GM23338 (cell line): ENCODE measurements around the gene OR8K3. TPM values are rescaled to one million over a fixed set of nuclear protein-coding genes. Genes with fewer than 3 reads are reported as not detected.

Source experiments
- ATAC-seq: fragments of 200-7000 bp; cut with Tn5 transposase; 3 replicates; pipeline ENCODE4 v1.9.1; 2020
- DNase-seq: peaks from one replicate; pipeline ENCODE4 v3.0.0-alpha.2; 2015; ENCODE audit warnings: low spot score
- H2AFZ ChIP-seq: fragments of 200-600 bp; sonication (generic); 2 replicates; pipeline ENCODE4 v1.8.0; 2016; ENCODE audit warnings: antibody characterized with exemption, mild to moderate bottlenecking, moderate library complexity
- H3F3A ChIP-seq: fragments of 200-600 bp; sonication (generic); replicated peaks from 2 replicates; pipeline ENCODE4 v1.8.0; 2017; ENCODE audit warnings: antibody characterized with exemption, mixed run types, low read depth
- H3K27ac ChIP-seq: fragments of 200-600 bp; sonication (generic); 2 replicates; pipeline ENCODE4 v1.6.1; 2016; ENCODE audit warnings: low read depth
- H3K27me3 ChIP-seq: fragments of 200-600 bp; sonication (generic); 2 replicates; pipeline ENCODE4 v1.8.0; 2016; ENCODE audit warnings: mild to moderate bottlenecking, mixed run types, moderate library complexity; ENCODE audit not compliant: insufficient read depth
- H3K36me3 ChIP-seq: fragments of 200-600 bp; sonication (generic); 2 replicates; pipeline ENCODE4 v1.8.0; 2016; ENCODE audit warnings: mild to moderate bottlenecking; ENCODE audit not compliant: insufficient read depth
- H3K4me1 ChIP-seq: fragments of 200-600 bp; sonication (generic); 2 replicates; pipeline ENCODE4 v1.8.0; 2016; ENCODE audit warnings: mild to moderate bottlenecking, moderate library complexity; ENCODE audit not compliant: insufficient read depth
- H3K4me2 ChIP-seq: fragments of 200-600 bp; sonication (generic); 2 replicates; pipeline ENCODE4 v1.7.1; 2017; ENCODE audit warnings: mixed run types
- H3K4me3 ChIP-seq: fragments of 200-600 bp; sonication (generic); 2 replicates; pipeline ENCODE4 v1.6.1; 2016; ENCODE audit warnings: mixed run types
- H3K79me2 ChIP-seq: fragments of 200-600 bp; sonication (generic); replicated peaks from 2 replicates; pipeline ENCODE4 v1.8.0; 2017; ENCODE audit warnings: mild to moderate bottlenecking; ENCODE audit not compliant: insufficient read depth
- H3K9me2 ChIP-seq: fragments of 200-600 bp; sonication (generic); 2 replicates; pipeline ENCODE4 v1.8.0; 2017; ENCODE audit not compliant: insufficient read depth
- H4K20me1 ChIP-seq: fragments of 200-600 bp; sonication (generic); replicated peaks from 2 replicates; pipeline ENCODE4 v1.8.0; 2017; ENCODE audit warnings: mild to moderate bottlenecking; ENCODE audit not compliant: insufficient read depth
- H3K27ac Mint-ChIP-seq: 2 replicates; pipeline ENCODE4 v1.8.0; 2020; ENCODE audit warnings: inconsistent platforms, mild to moderate bottlenecking, moderate library complexity, mixed read lengths
- H3K27me3 Mint-ChIP-seq: 3 replicates; pipeline ENCODE4 v1.8.0; 2022; ENCODE audit warnings: low read depth, mild to moderate bottlenecking, moderate library complexity, mixed read lengths, inconsistent platforms; ENCODE audit not compliant: insufficient read depth, poor library complexity
- H3K36me3 Mint-ChIP-seq: 3 replicates; pipeline ENCODE4 v1.8.0; 2021; ENCODE audit warnings: low read depth, mild to moderate bottlenecking, inconsistent platforms, moderate library complexity, mixed read lengths
- H3K4me1 Mint-ChIP-seq: 3 replicates; pipeline ENCODE4 v1.8.0; 2020; ENCODE audit warnings: mild to moderate bottlenecking, inconsistent platforms, mixed read lengths
- H3K4me3 Mint-ChIP-seq: 3 replicates; pipeline ENCODE4 v1.8.0; 2021; ENCODE audit warnings: moderate library complexity, mild to moderate bottlenecking, inconsistent platforms, mixed read lengths
- H3K9me3 Mint-ChIP-seq: 3 replicates; pipeline ENCODE4 v1.8.0; 2020; ENCODE audit warnings: moderate library complexity, mild to moderate bottlenecking, inconsistent platforms, mixed read lengths
- CREB1 ChIP-seq: fragments of 250-450 bp; sonication (Bioruptor Pico); IDR thresholded peaks from 2 replicates; pipeline ENCODE4 v1.5.0; 2020; ENCODE audit warnings: low read depth, mild to moderate bottlenecking, moderate library complexity
- EZH2 ChIP-seq: fragments of 200-600 bp; sonication (generic); IDR thresholded peaks from one replicate; pipeline ENCODE4 v1.8.0; 2017; ENCODE audit warnings: antibody characterized with exemption, mild to moderate bottlenecking, low read depth; ENCODE audit not compliant: unreplicated experiment
- EZH2phosphoT487 ChIP-seq: fragments of 200-600 bp; sonication (generic); IDR thresholded peaks from one replicate; pipeline ENCODE4 v1.8.1; 2018; ENCODE audit warnings: antibody characterized with exemption; ENCODE audit not compliant: unreplicated experiment
- JUNB ChIP-seq: IDR thresholded peaks from one replicate; pipeline ENCODE4 v1.6.1; 2016; ENCODE audit warnings: antibody characterized with exemption; ENCODE audit not compliant: unreplicated experiment
- ZNF331 ChIP-seq: fragments of 250-450 bp; sonication (Bioruptor Pico); IDR thresholded peaks from 2 replicates; pipeline ENCODE4 v1.5.0; 2020; ENCODE audit warnings: low read depth, mild to moderate bottlenecking, moderate library complexity
- ZNF462 ChIP-seq: fragments of 250-450 bp; sonication (Bioruptor Pico); IDR thresholded peaks from 2 replicates; pipeline ENCODE4 v1.5.0; 2020; ENCODE audit warnings: mild to moderate bottlenecking, moderate library complexity
- polyA plus RNA-seq: library from polyadenylated mRNA; unstranded; fragments of >200 nt; fragmentation: Nextera tagmentation; extraction: Ambion mirVana; gene quantifications from 2 replicates; pipeline ENCODE4 v1.2.1, GENCODE V29; 2016
- total RNA-seq: library from RNA; depleted of rRNA; stranded (reverse); fragments of >200 nt; shearing (Covaris generic); gene quantifications from 2 replicates; pipeline ENCODE4 v1.2.3, GENCODE V29; 2014
- TF ChIP-seq, protein P1 (sequence below), 2 experiments: fragments of 200-600 bp in 1 of 2; sonication (generic) in 1 of 2; conservative IDR thresholded peaks; 2 replicates each; pipeline versions ENCODE4 v1.5.1 to v1.6.1; 2016 to 2017; ENCODE audit warnings: antibody characterized with exemption in 2 of 2, low read depth in 2 of 2, mild to moderate bottlenecking in 2 of 2, moderate library complexity in 1 of 2

Gene OR8K3
- total and polyA plus RNA-seq, 2 experiments from 2014 or later, result not detected

GRCh38 chr11:56340289-56340688 is 25.3 kb downstream of the OR8K3 start:
- no peaks in the 10 kb centered on the region for H3K27me3 Mint-ChIP-seq
- Histone ChIP-seq H3K27me3 (no peaks in the 10 kb centered on the region), H3K4me1 (0 out of 2 replicates have a peak, but pooled peaks cover 8% of the 10 kb centered on the region), H3F3A (no peaks in the 10 kb centered on the region), H3K4me3 (no peak overlapping the region), H4K20me1 (no peaks in the 10 kb centered on the region), H2AFZ (no peak overlapping the region), H3K79me2 (no peaks in the 10 kb centered on the region), H3K9me2 (peaks cover 13% of the 10 kb centered on the region; the same call in 1 of the 2 replicates), H3K36me3 (no peaks in the 10 kb centered on the region), H3K4me2 (no peak overlapping the region), H3K27ac (no peak overlapping the region)
- TF ChIP-seq EZH2 (no peak), JUNB (no peak), ZNF331 (CRISPR knock-in tag) (no peak), CREB1 (CRISPR knock-in tag) (no peak), EZH2phosphoT487 (no peak), ZNF462 (CRISPR knock-in tag) (no peak)
- TF ChIP-seq, protein P1, sequence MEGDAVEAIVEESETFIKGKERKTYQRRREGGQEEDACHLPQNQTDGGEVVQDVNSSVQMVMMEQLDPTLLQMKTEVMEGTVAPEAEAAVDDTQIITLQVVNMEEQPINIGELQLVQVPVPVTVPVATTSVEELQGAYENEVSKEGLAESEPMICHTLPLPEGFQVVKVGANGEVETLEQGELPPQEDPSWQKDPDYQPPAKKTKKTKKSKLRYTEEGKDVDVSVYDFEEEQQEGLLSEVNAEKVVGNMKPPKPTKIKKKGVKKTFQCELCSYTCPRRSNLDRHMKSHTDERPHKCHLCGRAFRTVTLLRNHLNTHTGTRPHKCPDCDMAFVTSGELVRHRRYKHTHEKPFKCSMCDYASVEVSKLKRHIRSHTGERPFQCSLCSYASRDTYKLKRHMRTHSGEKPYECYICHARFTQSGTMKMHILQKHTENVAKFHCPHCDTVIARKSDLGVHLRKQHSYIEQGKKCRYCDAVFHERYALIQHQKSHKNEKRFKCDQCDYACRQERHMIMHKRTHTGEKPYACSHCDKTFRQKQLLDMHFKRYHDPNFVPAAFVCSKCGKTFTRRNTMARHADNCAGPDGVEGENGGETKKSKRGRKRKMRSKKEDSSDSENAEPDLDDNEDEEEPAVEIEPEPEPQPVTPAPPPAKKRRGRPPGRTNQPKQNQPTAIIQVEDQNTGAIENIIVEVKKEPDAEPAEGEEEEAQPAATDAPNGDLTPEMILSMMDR (conservative IDR thresholded peaks at IDR 0.05; ENCODE audit: low read depth in 2 of 2), result no peak
- DNase-seq, result no peak
- ATAC-seq, result no peak
- no peak overlapping the region; the same call in 1 of the 2 replicates for H3K27ac Mint-ChIP-seq
- H3K4me1 Mint-ChIP-seq, result peaks cover 10% of the 10 kb centered on the region; the same call in 2 of the 3 replicates
- H3K9me3 Mint-ChIP-seq, result peaks cover 16% of the 10 kb centered on the region
- H3K4me3 Mint-ChIP-seq, result no peak overlapping the region
- H3K36me3 Mint-ChIP-seq, result peaks cover 17% of the 10 kb centered on the region; the same call in 2 of the 3 replicates
